ENCODE data around the gene DLG5. TPM values are rescaled to one million over a fixed set of nuclear protein-coding genes. Genes with fewer than 3 reads are reported as not detected.

The DLG5 gene
- total RNA-seq, 3 donors from 2014 or later, result 43.0 to 192 (median 138) TPM

DNA sequence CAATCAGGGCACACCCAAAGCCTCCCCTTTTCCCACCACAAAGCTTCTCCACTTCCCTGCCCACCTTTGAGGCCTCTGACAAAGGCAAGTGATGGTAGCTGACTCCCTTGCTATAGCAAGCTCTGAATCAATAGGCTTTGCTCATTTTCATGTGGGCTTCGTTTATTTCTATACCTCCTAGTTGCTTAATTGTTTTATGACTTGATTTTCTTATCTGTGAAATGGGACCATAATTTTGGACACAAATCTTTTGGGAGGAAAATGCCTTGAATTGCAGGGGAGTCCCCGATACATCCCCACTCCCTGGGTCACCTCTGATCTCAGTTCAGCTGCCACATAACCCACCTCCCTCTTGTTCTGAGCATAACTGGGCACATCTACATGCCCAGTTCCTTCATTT lies 13.7 kb upstream of the DLG5 start:
- intact Hi-C loops (cut with DNase I; ENCODE audit: low total_unique reads), result no loop called here
- TF ChIP-seq, protein P1, sequence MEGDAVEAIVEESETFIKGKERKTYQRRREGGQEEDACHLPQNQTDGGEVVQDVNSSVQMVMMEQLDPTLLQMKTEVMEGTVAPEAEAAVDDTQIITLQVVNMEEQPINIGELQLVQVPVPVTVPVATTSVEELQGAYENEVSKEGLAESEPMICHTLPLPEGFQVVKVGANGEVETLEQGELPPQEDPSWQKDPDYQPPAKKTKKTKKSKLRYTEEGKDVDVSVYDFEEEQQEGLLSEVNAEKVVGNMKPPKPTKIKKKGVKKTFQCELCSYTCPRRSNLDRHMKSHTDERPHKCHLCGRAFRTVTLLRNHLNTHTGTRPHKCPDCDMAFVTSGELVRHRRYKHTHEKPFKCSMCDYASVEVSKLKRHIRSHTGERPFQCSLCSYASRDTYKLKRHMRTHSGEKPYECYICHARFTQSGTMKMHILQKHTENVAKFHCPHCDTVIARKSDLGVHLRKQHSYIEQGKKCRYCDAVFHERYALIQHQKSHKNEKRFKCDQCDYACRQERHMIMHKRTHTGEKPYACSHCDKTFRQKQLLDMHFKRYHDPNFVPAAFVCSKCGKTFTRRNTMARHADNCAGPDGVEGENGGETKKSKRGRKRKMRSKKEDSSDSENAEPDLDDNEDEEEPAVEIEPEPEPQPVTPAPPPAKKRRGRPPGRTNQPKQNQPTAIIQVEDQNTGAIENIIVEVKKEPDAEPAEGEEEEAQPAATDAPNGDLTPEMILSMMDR (IDR thresholded peaks at IDR 0.05), result no peak
- TF ChIP-seq POLR2A (IDR thresholded peaks at IDR 0.05), result no peak
- no peak for TF ChIP-seq POLR2AphosphoS5 (IDR thresholded peaks at IDR 0.05)
- Histone ChIP-seq H3K9me3 (no peaks in the 10 kb centered on the region), H3K36me3 (no peaks in the 10 kb centered on the region), H3K27ac (peak overlapping the region in 1 of 2 donors; percentile 11), H3K4me3 (no peak overlapping the region), H3K4me1 (no peaks in the 10 kb centered on the region), H3K27me3 (no peaks in the 10 kb centered on the region)
- DNase-seq (ENCODE audit: low spot score in 2 of 2), result no peak

GRCh38 chr10:77939561-77940001 lies 13.0 kb upstream of the DLG5 start:
- DNase-seq (ENCODE audit: low spot score in 2 of 2), result peak in 1 of 2 donors; percentile 39
- H3K27ac ChIP-seq, result peak overlapping the region in 1 of 2 donors; percentile 11
- H3K27me3 ChIP-seq, result no peaks in the 10 kb centered on the region
- H3K4me3 ChIP-seq, result no peak overlapping the region
- intact Hi-C loops (cut with DNase I; ENCODE audit: low total_unique reads), result no loop called here
- no peaks in the 10 kb centered on the region for H3K9me3 ChIP-seq
- H3K36me3 ChIP-seq, result no peaks in the 10 kb centered on the region
- no peaks in the 10 kb centered on the region for H3K4me1 ChIP-seq
- no peak for TF ChIP-seq POLR2AphosphoS5 (IDR thresholded peaks at IDR 0.05)
- TF ChIP-seq, protein P1 (IDR thresholded peaks at IDR 0.05), result no peak
- TF ChIP-seq POLR2A (IDR thresholded peaks at IDR 0.05), result no peak

- H3K9me3 ChIP-seq, result no peaks in the 10 kb centered on the region
- H3K27ac ChIP-seq, result peak overlapping the region; percentile 49 to 68
- H3K4me3 ChIP-seq, result no peak overlapping the region
- DNase-seq (ENCODE audit: low spot score in 2 of 2), result no peak
- H3K36me3 ChIP-seq, result no peaks in the 10 kb centered on the region
- H3K27me3 ChIP-seq, result no peaks in the 10 kb centered on the region
- no peak for TF ChIP-seq POLR2A (IDR thresholded peaks at IDR 0.05)
- intact Hi-C loops (cut with DNase I; ENCODE audit: low total_unique reads), result no loop called here
- H3K4me1 ChIP-seq, result no peaks in the 10 kb centered on the region
Observed at GRCh38 chr10:77936697-77937567, 10.4 kb upstream of the DLG5 start.

GRCh38 chr10:77932016-77932715 lies 5.6 kb upstream of the DLG5 start:
- TF ChIP-seq, protein P1 (IDR thresholded peaks at IDR 0.05), result no peak
- TF ChIP-seq POLR2A (IDR thresholded peaks at IDR 0.05) (no peak), POLR2AphosphoS5 (IDR thresholded peaks at IDR 0.05) (no peak)
- no peak overlapping the region for H3K27ac ChIP-seq
- H3K4me3 ChIP-seq, result no peak overlapping the region
- no peaks in the 10 kb centered on the region for H3K36me3 ChIP-seq
- no peaks in the 10 kb centered on the region for H3K9me3 ChIP-seq
- H3K27me3 ChIP-seq, result no peaks in the 10 kb centered on the region
- H3K4me1 ChIP-seq, result no peaks in the 10 kb centered on the region
- intact Hi-C loops (cut with DNase I; ENCODE audit: low total_unique reads), result no loop called here
- DNase-seq (ENCODE audit: low spot score in 2 of 2), result no peak

DNA sequence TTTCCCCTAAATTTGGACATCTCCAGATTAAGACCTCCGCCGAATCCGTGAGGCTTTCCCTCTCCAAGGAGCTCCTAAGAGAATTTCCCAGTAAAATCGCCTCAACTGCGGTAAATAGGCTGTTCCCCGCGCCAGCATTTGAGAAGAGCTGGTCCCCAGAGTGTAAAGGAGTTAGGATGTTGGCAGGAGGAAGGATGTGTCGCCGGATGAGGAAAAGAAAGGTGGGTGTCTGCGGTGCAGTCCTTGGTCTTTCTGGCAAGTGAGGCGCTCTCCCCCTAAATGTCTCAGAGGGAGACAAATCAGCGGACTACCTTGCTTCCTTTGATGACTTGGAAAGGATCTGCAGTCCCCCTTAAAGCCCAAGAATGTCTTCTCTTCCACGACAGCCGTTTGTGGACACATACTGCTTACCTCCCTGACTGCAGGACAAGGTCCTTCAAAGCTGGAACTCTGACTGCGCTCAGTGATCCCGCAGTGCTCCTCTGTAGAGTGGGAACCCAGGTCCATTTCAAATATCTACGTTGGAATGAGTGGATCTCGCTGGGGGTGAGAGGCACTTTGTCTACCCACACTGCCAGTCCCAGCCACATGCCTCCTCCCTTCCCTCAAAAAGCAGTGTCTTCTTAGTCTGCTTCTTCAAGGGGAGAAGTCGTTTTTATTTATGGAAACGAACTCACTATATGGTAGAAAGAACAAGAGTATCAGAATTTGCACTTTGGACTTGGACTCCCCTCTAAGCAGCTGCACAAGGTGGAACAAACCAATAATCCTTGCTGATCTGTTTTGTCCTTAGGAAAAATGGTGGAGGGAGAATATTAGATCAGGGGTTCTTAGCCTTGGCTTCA lies 1.1 kb upstream of the DLG5 start:
- Histone ChIP-seq H3K4me3 (peak overlapping the region; percentile 84 to 98 (median 86)), H3K9me3 (no peaks in the 10 kb centered on the region), H3K36me3 (no peaks in the 10 kb centered on the region), H3K27me3 (no peaks in the 10 kb centered on the region), H3K27ac (peak overlapping the region; percentile 91 to 97), H3K4me1 (no peaks in the 10 kb centered on the region)
- peak in 1 of 2 donors; percentile 35 for DNase-seq (ENCODE audit: low spot score in 2 of 2)
- TF ChIP-seq POLR2AphosphoS5 (IDR thresholded peaks at IDR 0.05) (no peak), POLR2A (IDR thresholded peaks at IDR 0.05) (no peak)
- TF ChIP-seq, protein P1 (IDR thresholded peaks at IDR 0.05), result peak in 1 of 3 donors; percentile 2
- intact Hi-C loops (cut with DNase I; ENCODE audit: low total_unique reads), result loop anchor here (10.0 kb wide), 1 partner anchor 53 kb away; no protein-coding TSS in a partner anchor
